Measurements from ENCODE around the gene MXD1. TPM values are rescaled to one million over a fixed set of nuclear protein-coding genes. Genes with fewer than 3 reads are reported as not detected.

MXD1 gene
- polyA plus RNA-seq, 1 of the 3 experiments (the other 2 are of a cell fraction), result 2.3 TPM

DNA sequence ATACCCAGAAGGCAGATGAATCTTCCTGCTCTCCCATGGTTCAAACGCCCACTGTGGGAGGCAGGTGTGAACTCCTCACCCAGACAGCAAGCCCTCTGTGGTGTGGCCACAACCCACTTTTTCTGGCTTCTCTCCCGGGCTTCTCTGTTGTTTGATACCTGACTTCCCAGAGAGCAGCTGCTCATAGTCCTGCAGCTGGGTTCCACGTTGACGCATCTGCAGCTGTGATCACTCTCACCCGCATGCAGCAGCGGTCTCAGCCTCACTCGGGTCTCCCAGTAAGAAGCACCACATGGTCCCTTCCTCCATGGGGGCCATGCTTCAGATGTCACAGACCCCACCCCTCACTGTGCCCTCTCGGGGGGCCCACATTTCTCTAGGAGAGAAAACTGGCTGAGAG lies 43.1 kb downstream of the MXD1 start:
- peaks cover 12% of the 10 kb centered on the region; the same call in 1 of the 2 replicates for H3K27me3 ChIP-seq (ENCODE audit: insufficient read depth)
- no peaks in the 10 kb centered on the region for H3K9me2 ChIP-seq
- no peaks in the 10 kb centered on the region for H3K4me1 ChIP-seq (ENCODE audit: control insufficient read depth in 1 of 2, insufficient read depth in 2 of 2, low read depth in 1 of 2, low read length in 1 of 2)
- H3F3A ChIP-seq (replicated peaks; ENCODE audit: insufficient read depth), result no peaks in the 10 kb centered on the region
- H4K20me1 ChIP-seq (ENCODE audit: insufficient read depth), result no peaks in the 10 kb centered on the region
- DNase-seq, result no peak
- no peaks in the 10 kb centered on the region for H3K36me3 ChIP-seq (replicated peaks in 1 of 2; ENCODE audit: control insufficient read depth in 1 of 2, insufficient read depth in 2 of 2, low read length in 1 of 2)
- no peak overlapping the region for H3K27ac ChIP-seq (ENCODE audit: low read depth in 2 of 2, low read length in 1 of 2)
- H3K9me3 ChIP-seq, result no peaks in the 10 kb centered on the region
- WGBS (ENCODE audit: low lambda C conversion rate), result 27% methylated on average over 4 of the region's 8 CpGs
- TF ChIP-seq MXI1 (IDR thresholded peaks at IDR 0.05; ENCODE audit: low read depth, low read length) (no peak), SMC3 (IDR thresholded peaks at IDR 0.05; ENCODE audit: low read depth, low read length) (no peak), JUND (IDR thresholded peaks at IDR 0.05) (no peak)
- no peak overlapping the region for H3K9ac ChIP-seq
- ChIA-PET CTCF (interaction anchor here (1.6 kb wide), 1 partner anchor 26 kb away, joined by 3 read pairs; no protein-coding TSS in a partner anchor), POLR2A (no interaction called here)
- no peak overlapping the region for H2AFZ ChIP-seq (ENCODE audit: low read depth)
- H3K4me2 ChIP-seq, result no peak overlapping the region
- no peaks in the 10 kb centered on the region for H3K79me2 ChIP-seq (ENCODE audit: insufficient read depth)
- H3K4me3 ChIP-seq (ENCODE audit: low read depth in 2 of 2, low read length in 1 of 2), result no peak overlapping the region

GRCh38 chr2:69958480-69958879 lies 43.6 kb downstream of the MXD1 start:
- ChIA-PET CTCF (interaction anchor here (1.6 kb wide), 1 partner anchor 27 kb away, joined by 3 read pairs; no protein-coding TSS in a partner anchor), POLR2A (no interaction called here)
- no peaks in the 10 kb centered on the region for H3K4me1 ChIP-seq (ENCODE audit: control insufficient read depth in 1 of 2, insufficient read depth in 2 of 2, low read depth in 1 of 2, low read length in 1 of 2)
- H3K9ac ChIP-seq, result no peak overlapping the region
- H3K9me3 ChIP-seq, result no peaks in the 10 kb centered on the region
- no peaks in the 10 kb centered on the region for H3F3A ChIP-seq (replicated peaks; ENCODE audit: insufficient read depth)
- no peaks in the 10 kb centered on the region for H4K20me1 ChIP-seq (ENCODE audit: insufficient read depth)
- no peak overlapping the region for H3K4me3 ChIP-seq (ENCODE audit: low read depth in 2 of 2, low read length in 1 of 2)
- no peaks in the 10 kb centered on the region for H3K9me2 ChIP-seq
- H3K79me2 ChIP-seq (ENCODE audit: insufficient read depth), result no peaks in the 10 kb centered on the region
- no peaks in the 10 kb centered on the region for H3K36me3 ChIP-seq (replicated peaks in 1 of 2; ENCODE audit: control insufficient read depth in 1 of 2, insufficient read depth in 2 of 2, low read length in 1 of 2)
- H2AFZ ChIP-seq (ENCODE audit: low read depth), result no peak overlapping the region
- TF ChIP-seq NFIC (IDR thresholded peaks at IDR 0.05; ENCODE audit: borderline replicate concordance), result no peak
- H3K27me3 ChIP-seq (ENCODE audit: insufficient read depth), result peaks cover 12% of the 10 kb centered on the region; the same call in 1 of the 2 replicates
- H3K27ac ChIP-seq (ENCODE audit: low read depth in 2 of 2, low read length in 1 of 2), result no peak overlapping the region
- H3K4me2 ChIP-seq, result no peak overlapping the region
- 56% methylated on average over 6 of the region's 6 CpGs for WGBS (ENCODE audit: low lambda C conversion rate)
- DNase-seq, result no peak

DNA sequence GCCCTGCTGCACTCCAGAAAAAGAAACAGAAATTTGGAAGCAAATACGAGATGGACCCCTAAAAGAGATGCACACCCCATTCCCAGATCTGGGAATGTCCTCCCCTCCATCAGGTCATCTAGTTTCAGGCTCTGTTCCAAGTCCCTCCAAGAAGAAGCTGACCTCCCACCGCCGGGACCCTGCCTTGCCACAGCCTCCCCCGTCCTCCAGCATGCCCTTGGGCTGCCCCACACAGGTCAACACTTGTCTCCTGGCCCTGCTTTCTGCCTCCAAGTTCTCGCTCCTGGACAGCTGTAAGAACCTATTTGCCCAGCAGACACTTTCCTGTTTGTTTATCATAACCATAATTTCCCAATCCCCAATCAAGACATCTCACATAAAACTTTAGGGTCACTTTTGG lies 44.5 kb downstream of the MXD1 start:
- CTCF ChIA-PET, result interaction anchor here (1.6 to 1.8 kb wide), 2 partner anchors 28 to 112 kb away, joined by 3 to 5 read pairs; no protein-coding TSS in a partner anchor
- H3K4me2 ChIP-seq, result no peak overlapping the region
- POLR2A ChIA-PET, result no interaction called here

More for the DNA sequence above, 44.5 kb downstream of the MXD1 start:
- H3K9me3 ChIP-seq, result no peaks in the 10 kb centered on the region
- TF ChIP-seq RXRA (IDR thresholded peaks at IDR 0.05; ENCODE audit: borderline replicate concordance, low read depth) (no peak), TCF12 (IDR thresholded peaks at IDR 0.05) (no peak), REST (IDR thresholded peaks at IDR 0.05; ENCODE audit: low read depth, low read length) (no peak)
- TF ChIP-seq, protein P1, sequence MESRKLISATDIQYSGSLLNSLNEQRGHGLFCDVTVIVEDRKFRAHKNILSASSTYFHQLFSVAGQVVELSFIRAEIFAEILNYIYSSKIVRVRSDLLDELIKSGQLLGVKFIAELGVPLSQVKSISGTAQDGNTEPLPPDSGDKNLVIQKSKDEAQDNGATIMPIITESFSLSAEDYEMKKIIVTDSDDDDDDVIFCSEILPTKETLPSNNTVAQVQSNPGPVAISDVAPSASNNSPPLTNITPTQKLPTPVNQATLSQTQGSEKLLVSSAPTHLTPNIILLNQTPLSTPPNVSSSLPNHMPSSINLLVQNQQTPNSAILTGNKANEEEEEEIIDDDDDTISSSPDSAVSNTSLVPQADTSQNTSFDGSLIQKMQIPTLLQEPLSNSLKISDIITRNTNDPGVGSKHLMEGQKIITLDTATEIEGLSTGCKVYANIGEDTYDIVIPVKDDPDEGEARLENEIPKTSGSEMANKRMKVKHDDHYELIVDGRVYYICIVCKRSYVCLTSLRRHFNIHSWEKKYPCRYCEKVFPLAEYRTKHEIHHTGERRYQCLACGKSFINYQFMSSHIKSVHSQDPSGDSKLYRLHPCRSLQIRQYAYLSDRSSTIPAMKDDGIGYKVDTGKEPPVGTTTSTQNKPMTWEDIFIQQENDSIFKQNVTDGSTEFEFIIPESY (IDR thresholded peaks at IDR 0.05; ENCODE audit: borderline replicate concordance, low read depth), result no peak
- no peaks in the 10 kb centered on the region for H3K36me3 ChIP-seq (replicated peaks in 1 of 2; ENCODE audit: control insufficient read depth in 1 of 2, insufficient read depth in 2 of 2, low read length in 1 of 2)
- H3K79me2 ChIP-seq (ENCODE audit: insufficient read depth), result no peaks in the 10 kb centered on the region
- H4K20me1 ChIP-seq (ENCODE audit: insufficient read depth), result no peaks in the 10 kb centered on the region
- H3K27ac ChIP-seq (ENCODE audit: low read depth in 2 of 2, low read length in 1 of 2), result no peak overlapping the region
- H3K4me1 ChIP-seq (ENCODE audit: control insufficient read depth in 1 of 2, insufficient read depth in 2 of 2, low read depth in 1 of 2, low read length in 1 of 2), result no peaks in the 10 kb centered on the region
- H3K9ac ChIP-seq, result no peak overlapping the region
- DNase-seq, result no peak
- no peak overlapping the region for H2AFZ ChIP-seq (ENCODE audit: low read depth)
- no peak overlapping the region for H3K4me3 ChIP-seq (ENCODE audit: low read depth in 2 of 2, low read length in 1 of 2)
- H3K9me2 ChIP-seq, result no peaks in the 10 kb centered on the region
- 59% methylated on average over 3 of the region's 5 CpGs for WGBS (ENCODE audit: low lambda C conversion rate)
- peaks cover 12% of the 10 kb centered on the region; the same call in 1 of the 2 replicates for H3K27me3 ChIP-seq (ENCODE audit: insufficient read depth)
- no peaks in the 10 kb centered on the region for H3F3A ChIP-seq (replicated peaks; ENCODE audit: insufficient read depth)
